Suprapubic skin (tissue), 4 donors: ENCODE measurements around the gene USP26.

Experiments used
- EP300 ChIP-seq: sonication (generic); formaldehyde crosslinking; IDR thresholded peaks from one replicate; pipeline ENCODE4 v1.6.1; 2017; ENCODE audit warnings: antibody characterized with exemption
- POLR2A ChIP-seq, 2 donors: fragments of 450-650 bp; IDR thresholded peaks; one replicate each; pipeline ENCODE4 v1.6.1; 2017; ENCODE audit warnings: antibody characterized with exemption in 2 of 2, mild to moderate bottlenecking in 2 of 2, moderate library complexity in 2 of 2
- POLR2AphosphoS5 ChIP-seq, 3 donors: sonication (generic); formaldehyde crosslinking; IDR thresholded peaks; one replicate each; pipeline ENCODE4 v1.6.1; 2017; ENCODE audit warnings: antibody characterized with exemption in 3 of 3
- TF ChIP-seq, protein P1 (sequence below), 2 donors: fragments of 200-600 bp in 1 of 2; fragments of 450-650 bp in 1 of 2; sonication (generic) in 1 of 2; IDR thresholded peaks; one replicate each; pipeline ENCODE4 v1.5.1; 2016 to 2019; ENCODE audit warnings: antibody characterized with exemption in 2 of 2, mild to moderate bottlenecking in 1 of 2, moderate library complexity in 1 of 2

DNA sequence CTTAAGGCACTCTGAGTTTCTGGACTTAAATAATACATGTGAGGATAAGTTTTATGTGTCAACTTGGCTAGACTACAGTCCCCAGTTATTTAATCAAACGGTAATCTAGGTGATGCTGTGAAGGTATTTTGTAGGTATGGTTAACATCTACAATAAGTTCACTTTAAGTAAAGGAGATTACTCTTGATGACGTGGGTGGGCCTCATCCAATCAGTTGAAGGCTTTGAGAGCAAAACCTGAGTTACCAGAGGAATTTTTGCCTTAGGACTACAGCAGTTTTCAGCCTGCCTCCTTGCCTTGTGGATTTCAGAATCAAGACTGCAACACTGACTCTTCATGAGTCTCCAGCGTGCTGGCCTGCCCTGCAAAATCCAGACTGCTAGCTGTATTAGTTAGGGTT lies 78.7 kb downstream of the USP26 start:
- TF ChIP-seq, protein P1, sequence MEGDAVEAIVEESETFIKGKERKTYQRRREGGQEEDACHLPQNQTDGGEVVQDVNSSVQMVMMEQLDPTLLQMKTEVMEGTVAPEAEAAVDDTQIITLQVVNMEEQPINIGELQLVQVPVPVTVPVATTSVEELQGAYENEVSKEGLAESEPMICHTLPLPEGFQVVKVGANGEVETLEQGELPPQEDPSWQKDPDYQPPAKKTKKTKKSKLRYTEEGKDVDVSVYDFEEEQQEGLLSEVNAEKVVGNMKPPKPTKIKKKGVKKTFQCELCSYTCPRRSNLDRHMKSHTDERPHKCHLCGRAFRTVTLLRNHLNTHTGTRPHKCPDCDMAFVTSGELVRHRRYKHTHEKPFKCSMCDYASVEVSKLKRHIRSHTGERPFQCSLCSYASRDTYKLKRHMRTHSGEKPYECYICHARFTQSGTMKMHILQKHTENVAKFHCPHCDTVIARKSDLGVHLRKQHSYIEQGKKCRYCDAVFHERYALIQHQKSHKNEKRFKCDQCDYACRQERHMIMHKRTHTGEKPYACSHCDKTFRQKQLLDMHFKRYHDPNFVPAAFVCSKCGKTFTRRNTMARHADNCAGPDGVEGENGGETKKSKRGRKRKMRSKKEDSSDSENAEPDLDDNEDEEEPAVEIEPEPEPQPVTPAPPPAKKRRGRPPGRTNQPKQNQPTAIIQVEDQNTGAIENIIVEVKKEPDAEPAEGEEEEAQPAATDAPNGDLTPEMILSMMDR (IDR thresholded peaks at IDR 0.05) = no peak
- TF ChIP-seq POLR2A (IDR thresholded peaks at IDR 0.05) = no peak
- TF ChIP-seq POLR2AphosphoS5 (IDR thresholded peaks at IDR 0.05) = no peak
- TF ChIP-seq EP300 = no peak
